Stimulated activated CD4-positive, alpha-beta T cell treated with anti-CD3 and anti-CD28 coated beads, Interleukin-2, amount 100 ng/mL, for 24 hours (primary cell): ENCODE results near the gene KRT13.

Experiments
- DNase-seq, 2 donors: peaks; one replicate each; pipeline ENCODE4 v3.0.0-alpha.2; 2020

Gene KRT13

DNA sequence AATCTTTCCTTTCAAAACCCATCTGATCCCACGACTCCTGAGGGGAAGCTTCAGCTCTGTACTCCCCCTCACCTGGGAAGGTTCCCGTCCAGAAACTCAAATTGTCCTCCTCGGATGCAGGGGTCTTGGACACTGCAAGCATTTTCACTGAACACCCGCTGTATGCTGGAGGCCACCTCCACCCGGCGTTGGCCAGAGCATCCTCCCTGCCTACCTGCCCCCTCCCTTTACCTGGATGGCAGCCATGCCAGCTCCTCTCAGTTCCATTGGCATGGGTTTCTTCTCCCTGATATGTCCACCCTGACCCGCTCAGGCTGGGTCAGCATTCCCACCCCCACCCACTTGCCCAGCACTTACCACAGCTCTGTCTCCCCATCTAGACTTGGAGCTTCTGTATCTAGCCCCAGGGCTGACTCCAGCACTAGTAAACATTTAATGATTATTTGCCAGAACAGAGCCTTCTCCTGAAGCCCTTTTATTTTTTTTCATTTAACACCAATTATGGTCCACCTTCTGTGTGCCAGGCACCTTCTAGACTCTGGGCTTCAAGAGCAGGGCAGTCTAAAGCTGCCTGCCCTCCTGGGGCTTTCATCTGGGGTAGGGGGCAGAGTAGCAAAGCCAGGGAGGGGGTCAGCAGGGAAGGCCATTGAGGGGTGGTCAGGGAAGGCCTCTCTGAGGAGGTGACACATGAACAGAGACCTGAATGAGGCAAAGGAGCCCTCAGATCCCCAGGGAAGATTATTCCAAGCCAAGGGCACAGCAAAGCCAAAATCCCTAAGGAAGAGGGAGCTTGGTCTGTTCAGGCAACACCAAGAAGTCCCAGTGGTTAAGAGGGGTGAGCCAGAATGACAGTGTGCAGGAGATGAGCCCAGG is 31.6 kb upstream of the KRT13 start:
- DNase-seq: no peak

DNA sequence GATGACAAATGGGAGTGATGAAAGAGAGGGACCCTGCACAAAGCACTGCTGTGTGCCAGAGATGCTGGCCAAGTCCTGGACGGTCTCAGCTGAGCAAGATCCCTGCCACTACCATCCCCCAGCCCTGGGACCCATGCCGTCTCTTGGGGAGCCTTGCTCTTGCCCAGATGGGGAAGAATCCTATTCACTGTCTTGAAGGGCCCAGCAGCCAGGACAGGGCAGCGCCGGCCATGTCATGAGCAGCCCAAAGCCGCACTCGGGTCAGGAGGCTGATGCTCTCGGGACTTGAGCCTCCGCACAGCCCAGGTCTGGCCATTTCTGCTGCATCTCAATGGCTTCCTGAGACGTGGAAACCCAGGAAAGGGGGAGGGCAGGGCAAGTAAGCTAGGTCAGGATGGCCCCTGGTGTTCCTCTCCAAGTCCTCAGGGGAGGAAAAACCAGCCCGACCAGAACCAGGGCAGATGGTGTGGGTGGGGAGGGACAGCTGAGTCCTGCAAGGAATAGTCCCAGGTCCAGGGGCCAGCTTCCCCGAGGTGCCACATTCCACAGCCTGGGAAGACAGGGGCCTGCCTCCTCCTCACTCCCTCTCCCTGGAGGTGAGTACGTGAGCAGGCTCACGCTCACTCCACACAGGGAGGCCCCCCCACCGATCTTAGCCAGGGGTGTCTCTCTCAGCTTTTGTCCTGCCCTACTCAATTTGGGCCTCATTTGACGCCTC is 30.5 kb upstream of the KRT13 start:
- DNase-seq: no peak

DNA sequence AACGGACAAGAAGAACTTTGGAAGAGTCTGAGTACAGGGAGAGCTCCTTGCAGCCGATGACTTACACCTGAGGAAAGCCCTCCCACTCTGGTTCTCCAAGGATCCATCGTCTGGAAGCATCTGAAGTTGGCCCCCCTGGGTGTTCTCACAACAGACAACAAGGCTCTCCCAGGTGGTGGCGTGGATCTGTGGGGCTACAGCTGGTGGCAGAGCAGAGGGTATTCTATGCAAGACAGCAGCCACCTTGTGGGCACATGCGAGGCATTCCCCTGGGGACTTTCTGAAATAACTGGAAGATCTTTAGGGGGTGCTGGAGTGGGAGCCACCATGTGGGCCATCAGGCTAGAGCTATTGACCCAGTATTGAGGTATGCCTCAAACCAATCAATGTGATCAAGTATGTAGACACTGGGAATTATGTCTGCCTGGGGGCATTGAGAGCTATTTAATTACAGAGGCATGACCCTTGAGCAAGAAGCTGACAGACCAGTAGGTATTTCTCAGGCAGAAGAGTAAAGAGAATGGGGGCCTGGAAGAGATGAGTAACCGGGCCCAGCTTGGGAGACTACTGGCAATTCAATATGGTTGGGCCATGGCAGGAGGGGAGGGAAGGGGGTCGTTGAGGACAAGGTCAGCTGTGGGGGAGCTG is 29.6 kb upstream of the KRT13 start:
- no peak for DNase-seq

DNA sequence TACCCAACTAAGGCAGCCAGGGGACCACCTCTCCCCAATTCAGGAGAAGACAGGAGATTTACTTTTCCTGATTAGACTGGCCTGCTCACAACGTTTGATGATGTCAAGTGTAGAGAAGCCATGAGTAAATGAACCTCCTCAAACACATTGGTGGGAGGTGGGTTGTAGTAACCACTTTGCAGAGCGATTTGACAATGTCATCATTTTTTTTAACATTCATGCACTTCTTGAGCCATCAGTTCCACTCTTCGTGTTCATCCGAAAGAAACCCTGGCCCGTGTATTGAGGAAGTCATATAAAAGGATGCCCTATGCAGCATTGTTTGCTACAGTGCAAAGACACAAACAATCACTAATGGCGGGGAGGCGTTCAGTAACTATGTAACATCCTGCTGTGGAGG is 28.2 kb upstream of the KRT13 start:
- DNase-seq: no peak

DNA sequence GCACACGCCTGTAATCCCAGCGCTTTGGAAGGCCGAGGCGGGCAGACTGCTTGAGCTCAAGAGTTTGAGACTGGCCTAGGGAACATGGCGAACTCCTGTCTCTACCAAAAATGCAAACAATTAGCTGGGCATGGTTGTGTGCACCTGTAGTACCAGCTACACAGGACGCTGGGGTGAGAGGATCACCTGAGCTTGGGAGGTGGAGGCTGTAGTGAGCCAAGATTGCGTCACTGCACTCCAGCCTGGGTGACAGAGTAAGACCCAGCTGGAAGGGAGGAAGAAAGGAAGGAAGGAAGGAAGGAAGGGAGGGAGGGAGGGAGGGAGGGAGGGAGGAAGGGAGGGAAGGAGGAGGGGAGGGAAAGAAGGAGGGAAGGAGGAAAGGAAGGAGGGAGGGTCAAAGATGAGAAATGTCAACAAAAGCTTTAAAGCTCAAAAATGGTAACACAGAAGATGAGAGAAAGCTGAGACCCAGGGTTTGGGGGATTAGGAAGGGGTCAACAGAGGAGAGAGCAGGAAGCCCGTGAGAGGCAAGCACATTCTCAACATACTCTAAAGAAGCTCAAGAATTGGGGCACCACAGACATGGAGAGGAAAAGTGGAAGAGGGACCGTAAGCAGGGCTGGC is 27.6 kb upstream of the KRT13 start:
- DNase-seq: no peak

DNA sequence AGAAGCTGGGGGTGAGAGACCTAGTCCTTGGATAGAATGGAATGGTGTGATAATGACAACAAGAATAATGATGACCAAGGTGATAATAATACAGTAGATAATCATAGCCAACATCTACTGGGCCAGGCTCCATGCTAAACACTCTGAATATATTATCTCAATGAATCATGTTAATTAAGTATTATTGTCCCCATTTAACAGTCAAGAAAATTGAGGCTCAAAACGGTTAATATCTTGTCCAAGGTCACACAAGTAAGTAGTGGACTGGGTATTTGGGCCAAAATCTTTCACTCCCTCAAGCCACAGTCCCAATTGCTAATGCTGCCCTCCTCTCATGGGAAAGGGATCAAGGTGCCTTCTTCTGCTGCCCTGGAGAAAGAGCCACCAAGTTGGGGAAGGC is 26.6 kb upstream of the KRT13 start:
- DNase-seq: no peak

DNA sequence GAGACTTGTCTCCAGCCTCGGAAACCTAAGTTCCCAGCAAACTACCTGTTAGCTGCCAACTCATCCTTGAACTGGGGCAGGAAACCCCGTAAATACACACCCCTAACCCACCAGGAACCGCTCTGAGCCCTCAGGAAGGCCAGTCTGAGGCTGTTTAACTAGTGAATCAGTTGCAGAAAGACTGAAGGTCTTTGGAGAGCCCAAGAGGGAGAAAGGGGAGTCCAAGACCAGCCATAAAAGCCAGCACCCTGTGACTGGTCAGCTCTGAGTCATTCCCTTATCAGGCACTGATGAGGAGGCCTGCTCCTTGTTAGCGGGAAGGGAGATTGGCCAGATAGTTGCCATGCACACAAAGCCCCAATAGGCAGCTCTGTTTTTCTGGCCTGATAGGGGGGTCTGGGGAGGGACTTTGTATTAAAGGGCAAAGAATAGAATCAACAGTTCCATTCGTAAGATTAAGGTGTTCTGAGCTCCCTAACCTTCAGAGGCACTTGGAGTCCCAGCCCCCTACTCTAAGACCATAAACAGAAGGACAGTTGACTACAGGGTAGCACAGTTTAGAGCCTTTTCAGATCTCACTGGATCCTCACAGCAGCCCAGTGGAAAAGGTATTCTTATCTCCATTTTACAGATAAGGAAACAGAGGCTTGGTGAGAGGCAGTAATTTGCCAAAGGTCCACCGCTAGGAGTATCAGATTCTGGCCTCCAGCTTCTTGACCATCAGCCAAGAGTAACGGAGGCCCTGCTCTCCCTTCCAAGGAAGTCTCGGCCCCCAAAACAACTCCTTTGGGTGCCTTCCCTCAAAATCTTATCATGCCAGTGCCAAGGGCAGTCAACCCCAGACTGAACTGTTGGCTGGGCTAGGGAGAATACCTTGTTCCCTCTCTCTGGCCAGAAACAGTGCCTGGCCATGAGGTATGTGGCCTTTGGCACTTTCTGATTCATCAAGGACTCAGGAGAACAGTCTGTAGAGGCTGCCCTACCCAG is 24.9 kb upstream of the KRT13 start:
- no peak for DNase-seq

DNA sequence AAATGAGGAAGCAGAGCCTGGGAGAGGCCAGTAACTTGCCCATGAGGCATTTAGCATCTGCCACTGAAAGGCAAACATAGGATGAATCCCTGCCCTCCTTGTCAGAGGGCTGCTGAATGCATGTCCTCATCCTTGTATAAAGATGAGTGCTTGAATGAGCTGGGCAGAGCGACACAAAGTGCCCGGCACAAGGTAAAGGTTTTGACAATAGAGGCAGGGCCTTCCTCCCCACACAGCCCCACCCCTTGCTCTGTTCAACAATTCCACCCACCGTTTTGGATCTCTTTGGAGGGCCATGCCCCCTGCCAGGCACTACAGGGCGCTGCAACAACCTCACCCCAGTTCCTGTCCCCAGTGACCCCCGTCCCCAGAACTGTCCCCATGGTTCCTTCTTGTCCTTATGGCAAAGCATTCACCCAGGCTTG is 24.1 kb upstream of the KRT13 start:
- no peak for DNase-seq

DNA sequence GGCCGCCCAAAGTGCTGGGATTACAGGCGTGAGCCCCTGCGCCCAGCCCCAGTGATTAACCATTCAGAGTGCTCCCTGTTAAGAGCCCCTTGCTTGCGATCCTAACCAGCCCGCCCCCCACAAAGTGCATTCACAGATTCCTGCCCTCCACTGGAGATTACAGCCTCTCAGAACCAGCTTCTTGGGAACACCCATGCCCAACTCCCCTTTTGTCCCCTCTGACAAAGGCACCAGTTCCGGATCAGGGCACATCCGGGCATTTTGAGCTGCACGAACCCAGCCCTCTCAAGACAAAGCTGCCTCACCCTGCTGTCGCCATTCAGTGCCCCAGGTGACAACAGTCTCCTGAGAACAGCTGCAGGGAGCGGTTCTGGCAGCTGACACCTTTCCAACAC is 23.5 kb upstream of the KRT13 start:
- DNase-seq: no peak

DNA sequence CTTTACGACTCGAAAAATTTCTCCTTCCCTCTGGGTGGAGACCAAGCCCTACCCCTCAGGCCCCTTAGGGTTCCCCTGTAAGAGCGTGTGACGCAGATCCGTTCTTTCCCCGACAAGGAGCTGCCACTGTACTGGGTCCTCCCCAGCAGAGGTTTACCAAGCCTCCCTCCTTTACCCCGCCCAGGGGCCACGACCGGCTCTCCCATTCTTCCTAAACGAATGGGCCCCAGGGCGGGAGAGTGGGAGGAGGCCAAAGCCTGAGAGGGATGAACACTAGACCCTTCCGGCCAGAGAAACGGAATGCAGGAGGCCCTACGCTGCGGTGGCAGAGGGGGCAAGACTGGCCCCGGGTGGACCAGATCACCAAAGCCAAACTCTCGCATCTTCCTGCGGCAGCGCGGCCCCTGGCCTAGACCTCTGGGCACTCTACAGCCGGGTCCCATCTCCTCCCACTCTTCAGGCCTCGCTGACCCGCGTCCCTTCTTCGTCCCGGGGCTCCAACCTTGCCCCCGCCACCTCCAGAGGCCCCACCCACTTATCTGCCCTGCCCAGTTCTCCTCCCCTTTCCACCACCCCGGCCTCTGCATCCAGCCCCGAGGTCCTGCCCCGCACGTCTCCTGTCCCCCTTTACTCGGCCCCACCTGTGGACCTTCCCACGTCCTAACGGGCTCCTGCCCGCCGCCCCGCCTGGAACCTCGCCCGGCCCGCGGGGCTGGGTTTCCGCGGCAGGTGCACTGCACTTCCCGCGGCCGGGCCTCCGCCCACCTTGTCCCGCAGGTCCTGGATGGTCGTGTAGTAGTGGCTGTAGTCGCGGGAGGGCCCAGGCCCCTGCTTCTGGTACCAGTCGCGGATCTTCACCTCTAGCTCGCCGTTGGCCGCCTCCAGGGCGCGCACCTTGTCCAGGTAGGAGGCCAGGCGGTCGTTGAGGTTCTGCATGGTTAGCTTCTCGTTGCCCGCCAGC is 21.9 kb upstream of the KRT13 start:
- DNase-seq: peak in 1 of 2 donors; percentile 13

DNA sequence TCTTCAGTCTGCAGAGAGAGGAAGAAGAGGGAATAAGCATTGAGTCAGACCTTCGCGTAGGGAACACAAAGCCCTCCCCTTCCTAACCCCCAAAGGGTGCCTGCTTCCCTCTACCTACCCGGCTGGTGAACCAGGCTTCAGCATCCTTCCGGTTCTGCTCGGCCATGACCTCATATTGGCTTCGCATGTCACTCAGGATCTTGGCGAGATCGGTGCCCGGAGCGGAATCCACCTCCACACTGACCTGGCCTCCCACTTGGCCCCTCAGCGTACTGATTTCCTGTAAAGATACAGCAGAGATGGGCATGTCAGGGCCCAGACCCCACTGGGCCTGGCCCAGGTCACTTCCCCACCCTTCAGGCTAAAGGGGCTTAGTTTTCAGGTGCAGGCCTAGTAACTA is 18.8 kb upstream of the KRT13 start:
- DNase-seq: no peak

DNA sequence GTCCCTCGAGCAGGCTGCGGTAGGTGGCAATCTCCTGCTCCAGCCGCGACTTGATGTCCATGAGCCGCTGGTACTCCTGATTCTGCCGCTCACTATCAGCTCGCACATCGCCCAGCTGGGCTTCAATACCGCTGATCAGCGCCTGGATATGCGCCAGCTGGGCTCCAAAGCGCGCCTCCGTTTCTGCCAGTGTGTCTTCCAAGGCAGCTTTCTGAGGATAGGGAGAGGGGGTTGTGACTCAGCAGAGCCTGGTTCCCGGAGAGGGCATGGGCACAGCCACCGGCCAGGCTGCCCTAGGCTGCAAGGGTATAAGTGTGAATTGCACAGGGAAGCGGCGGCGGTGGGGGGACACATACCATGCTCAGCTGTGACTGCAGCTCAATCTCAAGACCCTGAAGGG is 18.4 kb upstream of the KRT13 start:
- DNase-seq: no peak

DNA sequence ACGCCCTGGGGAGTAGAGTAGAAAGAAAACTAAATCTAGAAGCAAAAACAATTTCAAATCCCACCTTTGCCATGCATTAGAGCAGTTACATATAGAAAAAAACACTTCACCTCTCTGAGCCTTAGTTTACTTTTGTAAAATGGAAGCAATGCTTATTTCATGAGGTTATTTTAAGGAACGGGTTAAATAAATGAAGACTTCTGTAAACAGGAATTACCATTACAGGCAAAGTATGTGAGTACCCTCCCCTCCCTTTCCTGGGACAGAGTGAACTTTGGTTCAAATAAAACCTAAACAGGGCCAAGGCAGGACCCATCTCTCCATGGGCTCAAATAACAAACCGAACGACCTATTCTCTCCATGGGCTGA is 17.8 kb upstream of the KRT13 start:
- no peak for DNase-seq

DNA sequence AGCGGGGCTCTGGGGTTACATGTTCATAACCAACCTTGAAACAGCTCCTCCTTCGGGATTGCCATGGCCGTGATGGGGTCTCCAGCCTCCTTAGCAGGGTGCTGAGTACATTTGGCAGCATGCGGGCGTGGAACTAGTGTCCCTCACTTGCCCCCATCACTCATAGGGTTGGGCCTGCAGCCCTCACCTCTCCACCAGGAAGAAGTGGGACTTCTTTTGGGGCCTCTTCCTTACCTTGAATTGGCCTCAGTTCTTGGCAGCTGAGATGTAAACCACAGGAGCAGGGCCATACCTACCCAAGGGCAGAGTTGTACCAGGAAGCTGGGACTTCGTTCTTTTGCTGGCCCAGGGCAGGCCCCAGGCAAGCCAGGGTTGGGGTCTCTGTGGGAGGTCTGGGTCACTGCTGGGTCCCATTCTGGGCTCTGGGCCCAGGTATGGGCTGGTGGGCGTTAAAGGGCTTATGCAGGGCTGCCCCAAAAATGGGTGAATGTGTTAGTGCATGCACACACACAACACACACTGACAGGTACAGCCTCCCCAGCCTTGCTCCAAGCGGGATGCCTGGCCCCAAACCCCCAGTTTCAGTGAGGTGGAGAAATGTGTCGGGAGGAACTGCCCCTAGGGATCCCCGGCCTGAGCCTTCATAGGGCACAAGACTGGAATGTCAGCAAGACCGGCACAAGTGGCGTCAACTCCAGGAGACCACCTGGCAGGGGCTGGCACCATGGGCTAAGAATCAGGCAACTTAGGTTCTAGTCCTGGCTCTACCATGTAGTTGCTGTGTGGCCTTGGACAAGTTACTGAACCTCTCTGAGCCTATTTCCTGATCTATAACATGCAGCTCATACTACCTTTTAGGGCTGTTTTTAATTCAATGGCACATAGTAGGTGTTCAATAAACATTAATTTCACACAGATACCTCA is 17.2 kb upstream of the KRT13 start:
- no peak for DNase-seq

DNA sequence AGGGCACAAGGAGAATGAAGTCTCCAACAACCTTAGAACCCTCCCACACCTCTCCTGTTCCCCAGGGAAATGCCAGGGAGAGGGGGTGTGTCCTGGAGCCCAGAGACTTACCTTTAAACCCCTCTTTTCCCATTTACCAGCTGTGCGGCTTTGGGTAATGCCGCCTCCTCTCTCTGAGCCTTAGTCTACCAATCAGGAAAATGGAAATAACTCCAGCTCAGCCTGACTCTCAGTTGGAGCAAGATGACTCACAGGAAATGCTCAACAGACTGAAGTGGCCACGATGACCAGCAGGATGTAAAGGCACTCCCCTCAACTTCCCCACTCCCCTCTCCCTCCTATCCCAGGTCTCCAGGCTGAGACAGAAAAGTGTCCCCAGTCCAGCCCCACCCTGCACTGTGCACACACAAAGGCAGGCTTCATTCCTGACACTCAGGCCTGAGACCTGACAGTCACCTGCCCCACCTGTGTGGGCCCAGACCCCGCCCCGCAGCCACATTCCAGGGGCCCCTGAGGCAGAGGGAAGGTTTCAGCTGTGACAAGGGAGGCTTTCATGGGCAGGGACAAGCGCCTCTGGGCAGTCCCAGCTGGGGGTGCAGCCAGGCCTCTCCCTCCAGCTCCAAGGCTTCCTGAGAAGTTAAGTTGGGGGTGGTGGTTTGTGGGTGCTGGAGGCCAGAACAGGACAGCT is 16.3 kb upstream of the KRT13 start:
- no peak for DNase-seq

DNA sequence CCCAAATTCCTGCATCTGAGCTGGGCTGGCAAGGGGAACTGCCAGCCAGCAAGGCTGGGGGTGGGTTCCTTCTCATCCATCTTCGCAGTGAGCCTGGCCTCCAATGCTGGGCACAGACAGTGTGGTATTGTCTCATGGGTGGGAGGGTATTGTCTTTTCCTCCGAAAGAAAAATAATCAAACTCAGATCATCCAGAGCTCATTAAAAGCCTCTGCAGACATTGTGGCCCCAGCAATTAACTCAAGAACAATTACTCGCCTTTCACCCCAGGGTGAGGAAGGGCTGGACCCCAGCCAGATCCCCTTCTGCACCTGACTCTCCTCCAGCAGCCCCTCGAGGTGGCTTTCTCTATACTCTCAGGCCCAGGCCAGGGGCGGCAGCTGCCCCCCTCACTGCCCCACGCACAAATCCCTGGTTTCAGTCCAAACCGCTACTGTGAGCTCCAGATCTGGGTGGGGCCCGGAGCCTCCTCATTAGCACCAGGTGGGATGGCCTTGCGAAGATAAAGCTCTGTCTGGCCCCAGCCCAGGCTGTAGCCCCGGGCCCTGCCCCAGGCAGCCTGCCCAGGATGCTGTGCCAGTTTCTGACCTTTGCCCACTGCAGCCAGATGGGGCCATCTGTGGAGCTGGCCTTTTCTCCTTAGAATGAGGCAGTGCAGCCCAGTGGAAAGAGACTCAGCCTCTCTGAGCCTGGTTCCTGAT is 15.6 kb upstream of the KRT13 start:
- no peak for DNase-seq

DNA sequence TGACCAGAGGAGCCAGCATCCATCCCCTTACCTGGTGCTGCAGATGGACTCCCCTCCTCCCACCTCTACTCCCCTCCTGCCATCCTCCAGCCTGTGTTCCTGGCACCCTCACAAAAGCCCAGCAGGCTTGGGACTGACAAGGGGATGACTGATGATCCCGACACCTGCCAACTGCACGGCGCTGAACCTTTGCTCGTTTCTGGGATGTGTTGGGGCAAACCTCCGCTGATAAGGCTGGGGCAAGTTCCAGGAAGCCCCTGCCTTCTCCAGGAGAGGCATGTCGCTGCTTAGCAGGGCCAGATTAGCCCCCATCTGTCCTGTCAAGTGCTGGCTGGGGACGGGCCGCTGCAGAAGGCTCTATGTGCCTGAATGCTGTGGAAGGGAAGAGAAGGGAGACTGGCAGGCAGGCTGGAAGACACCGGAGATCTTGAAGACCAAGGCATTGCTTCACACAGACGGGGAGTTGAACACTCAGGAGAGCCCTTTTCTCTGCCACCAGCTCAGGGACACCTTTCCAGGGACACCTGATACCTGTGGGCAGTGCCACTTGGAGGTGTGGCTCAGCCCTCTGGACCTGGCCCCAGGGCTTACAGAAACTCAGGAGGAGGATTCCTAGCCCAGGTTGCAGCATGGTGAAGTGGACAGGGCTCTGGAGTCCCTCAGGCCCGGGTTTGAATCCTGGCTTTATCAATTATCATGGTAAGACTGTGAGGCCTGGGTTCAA is 14.3 kb upstream of the KRT13 start:
- no peak for DNase-seq
